HG03175 (cell line): ENCODE data around the gene TUT1.
"Not testable (repeated sequence)": the region's sequence is repeated elsewhere in the genome, so short reads cannot be mapped to it uniquely, and the experiment has no call there.

ENCODE experiments used
- ATAC-seq: cut with Tn5 transposase; IDR thresholded peaks from one replicate; pipeline ENCODE4 v1.9.1; 2021; ENCODE audit warnings: mild to moderate bottlenecking, moderate library complexity; ENCODE audit not compliant: unreplicated experiment

The TUT1 gene

DNA sequence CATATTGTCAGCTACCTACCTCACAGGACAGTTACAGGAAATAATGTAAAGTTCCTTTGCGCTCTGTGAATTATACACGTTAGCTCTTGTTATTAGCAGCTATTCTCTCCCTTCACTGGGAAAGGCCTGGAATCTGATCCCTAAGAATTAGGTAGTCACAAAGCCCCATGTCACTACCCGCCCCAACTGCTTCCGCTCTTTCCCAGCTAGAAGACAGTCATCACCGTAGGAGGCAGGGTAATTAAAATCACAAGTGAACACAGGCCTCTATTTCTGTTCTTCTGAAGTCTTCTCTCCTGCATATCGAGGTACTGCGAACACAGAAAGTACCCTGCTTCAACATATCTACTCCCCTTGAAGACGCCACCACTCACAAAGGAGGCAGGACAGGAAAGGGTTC, 32.1 kb downstream of the TUT1 start:
- ATAC-seq, result no peak

DNA sequence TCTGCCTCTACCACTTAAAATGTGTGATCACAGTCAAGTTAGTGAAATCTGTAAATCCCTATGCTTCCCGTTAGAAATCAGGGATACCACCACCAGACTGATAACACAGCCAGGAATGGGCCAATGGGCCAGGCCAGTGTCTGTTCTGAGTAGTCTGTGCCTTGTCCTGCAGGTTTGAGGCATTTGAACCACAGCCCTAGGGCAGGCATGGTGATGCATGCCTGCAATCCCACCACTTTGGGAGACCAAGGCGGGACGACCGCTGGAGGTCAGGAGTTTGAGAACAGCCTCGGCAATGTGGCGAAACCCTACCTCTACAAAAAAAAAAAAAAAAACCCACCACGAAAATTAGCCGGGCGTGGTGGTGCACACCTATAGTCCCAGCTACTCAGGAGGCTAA, 32.7 kb downstream of the TUT1 start:
- no peak for ATAC-seq

DNA sequence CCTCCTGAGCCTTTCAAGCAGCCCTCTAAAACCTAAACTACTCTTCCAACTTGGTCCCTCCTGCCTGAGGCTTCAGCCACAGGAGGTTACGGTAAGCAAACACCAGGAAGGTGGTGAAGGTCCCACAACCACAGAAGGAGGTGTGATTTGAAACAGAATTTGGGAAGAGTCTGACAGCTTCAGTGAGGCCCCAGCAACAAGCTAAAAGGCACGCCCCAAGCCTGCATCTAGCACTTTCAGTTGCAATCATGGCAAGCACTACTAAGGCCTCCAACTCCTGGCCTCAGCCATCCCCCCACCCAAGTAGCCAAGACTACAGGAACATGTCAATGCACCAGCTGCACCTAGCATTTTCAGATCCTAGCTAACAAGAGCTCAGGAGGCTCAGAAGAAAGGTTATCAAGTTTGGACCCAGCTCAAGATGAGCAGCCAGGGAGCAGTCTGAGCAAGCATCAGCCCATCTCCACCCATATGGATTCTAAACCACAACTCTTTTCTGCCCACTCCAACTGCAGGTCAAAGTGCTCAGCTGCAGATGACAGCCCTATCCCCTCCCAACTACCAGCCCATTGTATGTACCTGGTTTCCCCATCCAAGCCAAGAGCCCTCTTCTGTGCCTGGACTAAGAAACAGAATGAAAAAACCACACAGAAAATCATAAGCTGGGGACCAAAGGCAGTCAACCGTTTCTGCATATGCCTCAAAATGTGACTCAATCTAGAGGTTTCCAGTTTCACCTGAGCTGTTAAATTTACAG, 34.3 kb downstream of the TUT1 start:
- peak; percentile 31 for ATAC-seq

DNA sequence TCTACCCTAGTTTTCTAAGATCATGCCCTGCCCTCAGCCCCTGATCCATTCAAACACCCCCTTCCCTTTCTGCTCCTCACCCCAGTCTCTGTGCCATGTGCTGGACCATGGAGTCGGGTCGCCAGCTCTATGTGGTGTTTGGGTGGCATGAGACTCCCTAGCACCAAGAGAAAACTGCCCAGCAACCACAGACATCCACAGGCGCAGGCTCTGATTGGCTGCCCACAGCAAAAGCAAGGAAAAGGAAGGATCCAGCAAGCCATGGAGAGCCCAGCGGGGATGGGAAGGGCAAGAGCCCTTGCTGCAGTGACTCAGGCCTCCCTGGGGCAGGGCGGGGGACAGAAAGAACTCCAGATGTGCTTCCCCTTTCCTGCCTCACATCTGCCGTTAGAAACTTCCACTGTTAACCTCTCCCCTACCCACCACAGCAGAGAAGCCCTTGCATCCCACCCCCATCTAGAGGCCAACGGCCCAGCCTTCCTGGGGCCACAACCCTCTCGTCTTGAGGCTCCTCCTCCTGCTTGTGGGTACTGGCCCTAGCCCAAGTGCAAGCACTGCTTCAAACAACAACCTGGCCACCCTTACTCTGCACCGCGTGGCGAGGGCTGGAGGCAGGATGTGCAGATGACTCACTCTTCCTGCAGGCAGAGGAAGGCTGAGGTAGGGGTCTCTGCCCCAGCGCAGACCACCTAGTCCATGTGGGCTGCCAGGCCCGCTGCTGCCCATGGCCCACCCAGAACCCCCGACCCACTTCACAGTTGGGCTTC, 35.0 kb downstream of the TUT1 start:
- ATAC-seq, result peak; percentile 37

DNA sequence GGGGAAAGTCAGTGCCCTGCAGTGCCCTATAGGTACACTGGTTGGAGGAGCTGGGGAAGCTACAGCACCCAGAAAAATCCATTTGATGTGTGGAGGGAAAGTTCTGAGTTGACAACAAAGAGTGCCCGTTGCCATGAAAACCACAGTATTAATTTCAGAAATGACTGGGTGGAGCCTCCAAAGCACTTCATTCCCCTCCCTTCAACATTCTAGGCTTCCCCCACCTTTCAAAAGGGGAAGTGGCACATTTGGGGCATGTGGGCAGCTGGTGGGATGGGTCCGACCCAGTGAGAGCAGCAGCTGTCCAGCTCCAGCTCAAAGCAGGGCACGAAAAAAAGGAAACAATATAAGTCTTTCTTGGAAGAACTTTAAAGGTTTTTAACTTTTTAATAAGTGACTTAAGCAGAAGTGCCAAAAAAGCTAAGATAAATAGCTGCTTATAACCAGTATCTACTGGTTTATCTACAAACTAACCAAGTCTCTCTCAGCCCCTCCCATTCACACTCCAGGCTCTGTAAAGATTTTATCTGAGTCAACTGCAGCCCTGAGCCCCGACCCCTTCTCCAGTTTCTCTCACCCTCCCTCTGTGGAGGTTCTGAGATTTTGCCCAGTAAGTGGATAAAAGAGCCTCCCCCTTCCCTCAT, 35.7 kb downstream of the TUT1 start:
- peak; percentile 43 for ATAC-seq

- ATAC-seq, result no peak
Measured at GRCh38 chr11:62554387-62555167, 36.7 kb downstream of the TUT1 start.

DNA sequence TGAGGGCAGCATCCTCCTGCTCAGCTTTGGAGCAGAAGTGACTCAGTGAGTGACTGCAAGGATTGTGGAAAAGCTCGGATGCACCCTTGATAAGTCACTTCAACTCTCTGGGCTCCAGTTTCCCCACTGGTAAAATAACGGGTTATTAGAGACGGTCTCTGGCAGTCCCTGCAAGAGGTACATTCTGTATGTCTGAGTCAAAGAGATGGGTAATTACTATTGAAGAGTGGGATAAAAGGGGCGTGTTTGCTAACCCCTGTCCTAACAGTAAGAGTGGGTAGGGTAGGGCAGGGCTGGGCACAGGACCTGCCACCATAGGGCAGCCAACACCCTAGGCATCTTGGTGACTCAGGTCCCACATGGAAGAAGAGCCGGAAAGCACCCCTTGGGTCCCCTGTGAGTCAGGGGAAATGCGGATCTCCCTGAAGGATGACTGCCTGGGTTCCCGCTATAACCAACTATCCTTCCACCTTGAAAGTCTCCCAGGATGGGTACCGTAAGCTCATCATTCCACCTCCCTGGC, 37.4 kb downstream of the TUT1 start:
- no peak for ATAC-seq

DNA sequence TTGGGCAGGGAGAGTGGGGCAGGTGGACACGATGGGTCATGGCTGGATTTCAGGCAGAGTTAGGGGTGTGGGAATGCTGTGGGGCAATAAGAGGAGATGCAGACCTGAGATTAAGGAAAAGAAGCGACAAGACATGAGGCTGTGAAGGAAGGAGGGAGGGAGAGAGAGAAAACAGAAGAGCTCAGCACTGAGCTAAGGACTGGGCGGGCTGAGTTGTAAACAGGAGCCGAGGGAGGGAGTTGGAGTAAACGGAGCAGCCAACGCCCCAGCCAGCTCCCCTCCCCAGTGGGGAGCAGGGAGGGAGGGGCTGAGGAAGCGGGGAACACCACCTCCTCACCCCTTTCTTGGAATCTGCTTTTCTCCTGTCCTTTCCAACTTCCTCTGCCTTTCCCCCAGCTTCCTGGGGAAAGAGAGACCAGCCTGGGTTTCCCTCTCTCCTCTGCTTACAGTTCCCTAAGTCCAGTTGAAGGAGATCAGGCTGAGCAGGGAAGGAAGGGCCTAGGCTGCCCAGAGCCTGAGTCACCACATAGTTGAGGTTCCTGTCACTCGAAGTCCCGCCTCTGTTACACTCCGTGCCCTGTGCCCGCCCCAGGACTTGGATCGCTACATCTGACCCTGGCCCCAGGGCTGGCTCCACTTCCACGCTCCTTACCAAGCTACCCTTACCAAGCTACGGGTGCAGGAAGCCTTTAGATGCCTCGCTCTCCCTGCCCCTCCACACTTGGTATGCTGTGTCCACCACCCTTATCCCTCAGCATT, 38.1 kb downstream of the TUT1 start:
- no peak for ATAC-seq

DNA sequence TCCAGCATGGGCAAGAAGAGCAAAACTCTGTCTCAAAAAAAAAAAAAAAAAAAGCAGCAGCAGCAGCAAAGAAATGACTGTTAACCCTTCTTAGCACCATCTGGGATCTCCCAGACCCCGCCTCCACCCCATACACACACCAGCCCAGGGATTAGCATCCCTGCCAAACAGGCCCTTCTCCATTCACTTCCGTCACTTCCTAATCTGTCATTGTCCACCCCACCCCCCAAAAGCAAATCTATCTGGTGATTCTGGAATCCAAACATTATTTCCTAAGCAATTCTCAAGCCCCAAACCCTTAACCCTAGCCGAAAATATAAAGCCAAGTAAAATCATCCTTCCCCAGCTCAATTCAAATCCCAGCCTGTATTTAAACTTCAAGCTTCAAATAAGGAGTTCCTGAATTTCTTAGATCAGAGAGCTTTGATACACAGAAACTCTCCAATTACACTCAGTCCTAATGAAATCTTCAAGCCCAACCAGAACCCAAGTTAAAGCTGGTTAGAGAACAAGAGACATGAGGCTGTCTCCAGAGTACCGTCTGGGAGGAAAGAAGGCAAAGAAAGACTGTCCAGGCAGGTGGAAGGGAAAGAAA, 38.7 kb downstream of the TUT1 start:
- no peak for ATAC-seq

DNA sequence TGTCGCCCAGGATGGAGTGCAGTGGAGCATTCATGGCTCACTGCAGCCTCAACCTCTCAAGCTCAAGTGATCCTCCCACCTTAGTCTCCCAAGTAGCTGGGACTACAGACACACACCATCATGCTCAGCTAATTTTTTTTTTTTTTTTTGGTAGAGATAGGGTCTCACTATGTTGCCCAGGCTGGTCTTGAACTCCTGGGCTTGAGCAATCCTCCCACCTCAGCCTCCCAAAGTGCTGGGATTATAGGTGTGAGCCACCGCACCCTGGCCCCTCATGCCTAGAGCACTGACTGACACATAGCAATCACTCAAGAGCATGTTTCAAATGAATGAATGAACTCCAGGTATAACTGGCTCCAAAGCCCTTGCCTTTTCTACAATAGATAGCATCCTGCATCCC, 40.8 kb downstream of the TUT1 start:
- not testable (repeated sequence) for ATAC-seq

GRCh38 chr11:62548545-62549335, 42.6 kb downstream of the TUT1 start:
- ATAC-seq, result no peak

GRCh38 chr11:62547691-62548281, 43.5 kb downstream of the TUT1 start:
- no peak for ATAC-seq

- ATAC-seq, result no peak
Measured at GRCh38 chr11:62546929-62547625, 44.2 kb downstream of the TUT1 start.

DNA sequence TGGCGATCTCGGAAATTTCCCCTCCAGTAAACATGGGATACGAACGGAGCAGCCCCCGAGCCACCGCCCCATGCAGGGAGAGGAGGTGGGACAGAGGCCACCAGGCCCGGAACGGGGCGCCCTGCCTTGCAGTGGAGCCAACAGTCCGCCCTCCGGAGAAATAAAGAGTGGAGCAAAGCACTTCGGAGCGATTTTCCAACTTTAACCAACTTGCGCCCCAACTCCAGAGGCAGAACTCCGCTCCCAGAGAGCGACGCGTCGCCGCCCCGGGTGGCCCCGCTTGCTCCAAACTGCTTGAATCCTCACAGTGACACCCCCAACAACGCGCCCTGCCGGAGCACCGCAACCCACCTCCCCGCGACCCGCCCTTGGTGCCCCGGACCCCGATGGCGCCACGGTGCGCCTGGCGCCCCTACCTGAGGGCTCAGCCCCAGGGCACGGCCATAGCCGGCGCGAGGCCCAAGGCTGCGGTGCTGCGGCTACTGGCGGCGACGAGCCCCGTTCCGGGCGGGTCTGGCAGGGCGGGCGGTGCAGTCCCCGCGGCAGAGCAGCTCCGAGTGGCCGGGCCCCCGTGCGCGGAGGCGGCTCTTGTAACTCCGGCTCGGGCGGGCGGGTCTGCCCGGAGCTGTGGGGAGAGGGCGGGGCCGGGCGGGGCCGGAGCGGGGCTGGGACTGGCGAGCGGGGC, 44.9 kb downstream of the TUT1 start, which contains the start of gene AHNAK:
TSS of gene AHNAK (minus strand) at position 563 of the 685 bp plus-strand sequence. CDS start 10,708 bp downstream, outside the sequence.
- ATAC-seq, result no peak

- no peak for ATAC-seq
Measured at GRCh38 chr11:62545437-62546243, 45.7 kb downstream of the TUT1 start.
